BLaER1 treated with 17β-estradiol and CSF1 and Interleukin-3, amounts not matched to agents 10 nM and 100 nM (cell line): ENCODE measurements around the gene DPEP1.

Source experiments
- H3K27ac ChIP-seq, 11 experiments: shearing (Covaris generic); formaldehyde crosslinking; 2 replicates each; pipeline ENCODE4 v1.8.1; 2022
- H3K27me3 ChIP-seq, 11 experiments: shearing (Covaris generic); formaldehyde crosslinking; 2 replicates each; pipeline ENCODE4 v1.8.1; 2022
- H3K36me3 ChIP-seq, 11 experiments: shearing (Covaris generic); formaldehyde crosslinking; 2 replicates each; pipeline ENCODE4 v1.8.1; 2022
- H3K4me1 ChIP-seq, 10 experiments: shearing (Covaris generic); formaldehyde crosslinking; 2 replicates each; pipeline ENCODE4 v1.8.1; 2022
- H3K4me2 ChIP-seq, 11 experiments: shearing (Covaris generic); formaldehyde crosslinking; 2 replicates each; pipeline ENCODE4 v1.8.1; 2022
- H3K4me3 ChIP-seq, 10 experiments: shearing (Covaris generic); formaldehyde crosslinking; 2 replicates each; pipeline ENCODE4 v1.8.1; 2022
- H3K9ac ChIP-seq, 11 experiments: shearing (Covaris generic); formaldehyde crosslinking; 2 replicates each; pipeline ENCODE4 v1.8.1; 2022
- H3K9me3 ChIP-seq, 11 experiments: shearing (Covaris generic); formaldehyde crosslinking; replicated peaks in 1 of 11; 2 replicates each; pipeline ENCODE4 v1.8.1; 2022
- H4K20me1 ChIP-seq, 11 experiments: shearing (Covaris generic); formaldehyde crosslinking; 2 replicates each; pipeline ENCODE4 v1.8.1; 2022
- Cebpa-rat ChIP-seq, 11 experiments: shearing (Covaris generic); IDR thresholded peaks; 2 replicates each; pipeline ENCODE4 v1.8.1; 2022

Gene DPEP1

DNA sequence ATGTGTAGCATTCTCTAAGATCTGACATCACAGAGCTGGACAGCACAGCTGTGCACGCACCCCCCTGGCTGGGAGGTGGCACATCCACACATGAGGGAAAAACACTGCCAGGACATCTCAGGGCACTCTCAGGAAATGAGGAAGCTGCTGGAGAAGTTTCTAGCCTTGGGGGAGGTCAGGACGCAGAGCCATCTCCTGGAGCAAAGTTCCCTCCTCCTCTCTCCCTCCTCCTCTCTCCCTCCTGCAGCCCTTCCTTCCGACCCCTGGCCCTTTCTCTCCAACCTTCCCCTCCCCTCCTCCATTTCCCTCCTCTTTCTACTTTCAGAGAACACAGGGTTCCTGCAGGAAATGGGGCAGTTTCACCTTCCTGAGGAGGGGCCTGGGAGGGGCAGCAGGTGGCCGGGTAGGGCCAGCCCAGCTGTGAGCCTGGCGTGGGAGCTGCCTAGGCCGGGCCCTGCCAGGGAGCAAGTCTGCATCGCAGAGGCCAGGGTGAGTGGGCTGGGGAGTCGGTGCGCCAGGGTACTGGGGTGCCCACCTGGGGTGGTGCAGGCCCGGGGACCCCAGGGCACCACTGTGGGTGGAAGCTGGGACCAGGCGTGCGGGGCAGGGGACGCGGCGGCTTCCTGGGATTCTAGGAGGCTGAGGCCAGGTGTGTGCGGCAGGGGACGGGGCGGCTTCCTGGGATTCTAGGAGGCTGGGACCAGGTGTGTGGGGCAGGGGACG is at the start of gene DPEP1:
DPEP1 (plus strand) TSS at position 412 of the 723 bp plus-strand sequence. CDS start 16,769 bp downstream, outside the sequence.
- Histone ChIP-seq H3K27me3 (peaks cover 0 to 33% (median 0%) of the 10 kb centered on the region in 11 experiments; a peak in 6 of 22 replicates), H3K36me3 (no peaks in the 10 kb centered on the region), H4K20me1 (peaks cover 0 to 7% (median 0%) of the 10 kb centered on the region in 11 experiments; a peak in 3 of 22 replicates)

DNA sequence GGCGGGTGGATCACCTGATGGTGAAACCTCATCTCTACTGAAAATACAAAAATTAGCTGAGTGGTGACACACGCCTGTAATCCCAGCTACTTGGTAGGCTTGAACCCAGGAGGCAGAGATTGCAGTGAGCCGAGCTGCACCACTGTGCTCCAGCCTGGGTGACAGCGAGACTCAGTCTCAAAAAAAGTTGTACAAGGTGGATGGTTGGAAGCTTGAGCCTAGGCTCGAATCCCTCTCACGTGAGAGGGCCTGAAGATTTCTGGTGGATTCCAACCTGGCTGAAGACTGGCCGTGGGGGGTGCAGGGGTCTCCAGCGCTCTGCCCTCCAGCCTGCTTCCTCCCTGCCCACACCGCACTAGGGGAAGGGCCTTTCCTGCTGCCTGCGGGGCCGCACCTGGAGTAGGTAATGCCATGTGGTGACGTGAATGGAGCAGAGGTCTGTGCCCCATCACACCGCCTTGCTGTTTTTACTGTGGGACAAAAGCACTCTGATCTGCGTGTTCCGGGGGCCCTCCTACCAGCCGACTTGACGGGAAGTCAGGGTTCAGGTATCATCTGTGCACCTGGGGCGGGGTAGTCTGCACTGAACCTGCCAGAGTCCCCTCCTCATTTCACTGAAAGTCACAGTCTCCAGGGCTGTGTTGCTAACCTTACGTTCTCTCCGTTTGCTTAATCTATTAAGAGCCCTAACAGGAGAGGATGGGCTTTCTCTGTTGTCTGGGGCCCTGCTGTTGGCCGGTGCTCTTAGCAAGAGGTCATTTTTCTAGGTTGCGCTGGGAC is 48.8 kb upstream of the DPEP1 start:
- TF ChIP-seq Cebpa-rat (IDR thresholded peaks at IDR 0.05), result no peak
- peaks cover 38 to 55% (median 42%) of the 10 kb centered on the region in 11 experiments for H3K36me3 ChIP-seq
- H3K4me2 ChIP-seq, result peak overlapping the region; percentile 92 to 99 (median 97)
- H3K9me3 ChIP-seq, result peaks cover 0 to 8% (median 0%) of the 10 kb centered on the region in 11 experiments; a peak in 2 of 22 replicates
- H3K27me3 ChIP-seq, result no peaks in the 10 kb centered on the region
- peak overlapping the region in 9 of 10 experiments; percentile 11 to 99 (median 96); a peak in 15 of 20 replicates for H3K4me3 ChIP-seq
- peak overlapping the region; percentile 92 to 99 (median 96) for H3K9ac ChIP-seq
- peak overlapping the region in 3 of 11 experiments; percentile 2 to 23 (median 19); a peak in 3 of 22 replicates for H3K27ac ChIP-seq
- H3K4me1 ChIP-seq, result peaks cover 47 to 51% (median 50%) of the 10 kb centered on the region in 10 experiments
- peaks cover 62 to 89% (median 80%) of the 10 kb centered on the region in 11 experiments for H4K20me1 ChIP-seq

More for the DNA sequence above, at the start of gene DPEP1:
- H3K4me3 ChIP-seq, result peak within 1 kb of the TSS in 5 of 10 experiments; percentile 1 to 59 (median 52); a peak in 8 of 20 replicates
- H3K4me1 ChIP-seq, result peaks cover 26 to 100% (median 75%) of the 10 kb centered on the region in 10 experiments
- H3K9ac ChIP-seq, result peak within 1 kb of the TSS in 7 of 11 experiments; percentile 0 to 73 (median 62); a peak in 10 of 22 replicates
- H3K4me2 ChIP-seq, result peak within 1 kb of the TSS; percentile 73 to 98 (median 87)
- H3K27ac ChIP-seq, result peak within 1 kb of the TSS in 7 of 11 experiments; percentile 8 to 71 (median 51); a peak in 10 of 22 replicates
- no peak for TF ChIP-seq Cebpa-rat (IDR thresholded peaks at IDR 0.05)
- H3K9me3 ChIP-seq, result no peaks in the 10 kb centered on the region

DNA sequence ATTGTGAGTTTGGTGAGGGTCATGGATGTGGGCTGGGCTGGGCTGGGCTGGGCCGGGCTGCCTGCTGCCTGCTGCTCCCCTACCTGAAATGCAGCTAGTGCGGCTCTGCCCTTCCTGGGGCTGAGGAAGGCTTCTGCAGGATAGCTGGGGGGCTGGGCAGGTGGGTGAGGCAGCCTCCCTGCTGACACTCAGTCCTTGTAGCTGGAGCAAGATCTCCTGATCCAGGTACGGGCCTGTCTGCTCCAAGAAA is 48.3 kb upstream of the DPEP1 start:
- peak overlapping the region; percentile 44 to 99 (median 96); a peak in 20 of 22 replicates for H3K9ac ChIP-seq
- peak overlapping the region in 4 of 11 experiments; percentile 15 to 44 (median 24); a peak in 6 of 22 replicates for H3K27ac ChIP-seq
- H3K4me2 ChIP-seq, result peak overlapping the region; percentile 92 to 99 (median 97)
- peak overlapping the region in 9 of 10 experiments; percentile 6 to 99 (median 33); a peak in 9 of 20 replicates for H3K4me3 ChIP-seq
- H4K20me1 ChIP-seq, result peaks cover 62 to 89% (median 80%) of the 10 kb centered on the region in 11 experiments
- peaks cover 38 to 55% (median 42%) of the 10 kb centered on the region in 11 experiments for H3K36me3 ChIP-seq
- peaks cover 45 to 50% (median 47%) of the 10 kb centered on the region in 10 experiments for H3K4me1 ChIP-seq
- H3K9me3 ChIP-seq, result peaks cover 0 to 8% (median 0%) of the 10 kb centered on the region in 11 experiments; a peak in 2 of 22 replicates
- no peak for TF ChIP-seq Cebpa-rat (IDR thresholded peaks at IDR 0.05)
- no peaks in the 10 kb centered on the region for H3K27me3 ChIP-seq

DNA sequence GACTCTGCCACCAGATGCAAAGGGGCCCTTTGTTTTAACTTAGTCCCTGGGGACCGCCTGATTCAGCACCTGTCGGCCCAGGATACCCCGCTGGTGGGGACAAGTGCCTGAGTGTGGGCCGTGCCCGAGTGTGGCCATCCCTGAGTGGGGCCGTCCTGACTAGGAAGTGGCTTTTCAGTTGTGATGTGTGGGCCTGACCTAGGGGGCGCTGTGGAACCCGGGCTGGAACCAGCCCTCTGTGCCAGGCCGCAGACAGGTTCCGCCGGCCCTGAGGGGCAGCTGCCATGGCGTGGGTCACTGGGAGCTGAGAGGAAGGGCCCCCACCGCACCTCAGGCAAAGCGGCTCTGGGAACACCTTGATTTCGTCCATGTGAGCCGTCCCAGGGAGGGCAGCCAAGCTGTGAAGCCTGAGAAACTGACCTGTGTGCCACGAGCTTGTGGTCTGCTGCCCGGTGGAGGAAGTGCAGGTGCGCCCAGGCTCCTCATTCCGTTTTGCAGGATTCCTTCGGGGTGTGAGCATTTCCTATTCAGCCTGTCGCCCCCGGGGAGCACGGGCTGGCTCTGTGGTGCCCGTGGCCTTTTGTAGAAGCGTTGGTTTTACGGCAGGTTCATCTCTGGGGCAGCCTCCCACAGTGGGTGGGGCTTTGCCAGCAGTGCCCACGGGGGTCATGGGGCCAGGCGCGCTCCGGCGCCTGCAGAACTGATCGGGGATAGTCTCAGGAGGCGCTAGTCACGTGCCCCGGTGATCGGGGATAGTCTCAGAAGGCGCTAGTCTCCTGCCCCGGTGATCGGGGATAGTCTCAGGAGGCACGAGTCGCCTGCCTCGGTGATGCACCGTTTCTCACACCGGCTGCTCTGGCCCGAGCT is 47.7 kb upstream of the DPEP1 start:
- H3K9me3 ChIP-seq, result peaks cover 0 to 8% (median 0%) of the 10 kb centered on the region in 11 experiments; a peak in 2 of 22 replicates
- H3K36me3 ChIP-seq, result peaks cover 38 to 55% (median 42%) of the 10 kb centered on the region in 11 experiments
- peak overlapping the region in 9 of 10 experiments; percentile 6 to 99 (median 33); a peak in 10 of 20 replicates for H3K4me3 ChIP-seq
- H3K9ac ChIP-seq, result peak overlapping the region; percentile 18 to 99 (median 94); a peak in 21 of 22 replicates
- peak overlapping the region; percentile 92 to 99 (median 97) for H3K4me2 ChIP-seq
- no peak for TF ChIP-seq Cebpa-rat (IDR thresholded peaks at IDR 0.05)
- no peaks in the 10 kb centered on the region for H3K27me3 ChIP-seq
- H4K20me1 ChIP-seq, result peaks cover 61 to 88% (median 79%) of the 10 kb centered on the region in 11 experiments
- H3K4me1 ChIP-seq, result peaks cover 45 to 50% (median 47%) of the 10 kb centered on the region in 10 experiments
- H3K27ac ChIP-seq, result peak overlapping the region in 4 of 11 experiments; percentile 15 to 44 (median 24); a peak in 7 of 22 replicates

DNA sequence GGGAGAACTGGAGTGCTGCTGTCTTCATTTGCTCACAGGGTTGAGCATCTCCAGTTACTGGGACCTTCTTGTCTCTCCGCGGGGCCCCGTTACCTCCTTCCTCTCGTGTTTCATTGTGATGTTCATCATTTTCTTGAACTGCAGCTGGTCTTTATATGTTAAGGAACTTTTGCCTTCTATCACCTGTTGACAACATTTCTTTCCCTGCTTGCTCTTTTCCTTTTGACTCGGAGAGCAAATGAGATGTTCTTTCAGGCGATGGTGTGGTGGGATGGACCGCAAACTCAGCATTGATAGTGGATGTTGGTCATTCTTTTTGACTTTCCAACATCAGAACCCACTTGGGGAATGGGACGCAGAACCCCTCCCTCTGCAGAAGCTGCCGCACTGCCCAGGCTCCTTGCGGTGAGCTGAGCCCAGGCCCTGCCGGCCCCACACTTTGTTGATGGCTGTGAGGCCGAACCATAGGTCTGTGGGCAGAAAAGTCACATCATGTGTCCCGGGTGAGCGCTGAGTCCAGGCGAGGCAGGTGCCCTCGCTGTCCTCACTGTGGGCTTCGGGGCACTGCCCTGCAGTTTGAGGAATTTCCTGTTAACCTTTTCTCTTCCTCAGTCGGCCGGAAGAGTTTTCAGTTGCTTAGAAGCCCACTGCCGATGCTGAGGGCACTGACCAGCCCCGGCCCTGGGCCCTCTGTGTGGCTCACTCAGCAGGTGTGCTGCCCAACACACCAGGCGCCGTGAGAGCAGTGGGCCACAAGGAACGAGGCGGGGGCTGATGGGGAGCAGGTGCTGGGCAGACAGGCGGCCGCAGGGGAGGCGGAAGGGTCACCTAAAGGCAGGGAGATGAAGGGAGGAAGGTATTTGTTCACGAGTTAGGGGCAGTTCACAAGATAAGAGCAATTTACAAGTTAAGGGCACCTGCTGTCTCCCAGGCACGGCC is 45.5 kb upstream of the DPEP1 start:
- Histone ChIP-seq H3K4me1 (peaks cover 49 to 55% (median 52%) of the 10 kb centered on the region in 10 experiments), H3K9ac (no peak overlapping the region), H3K4me2 (no peak overlapping the region), H3K36me3 (peaks cover 20 to 35% (median 22%) of the 10 kb centered on the region in 11 experiments), H3K27ac (no peak overlapping the region), H4K20me1 (peaks cover 39 to 66% (median 57%) of the 10 kb centered on the region in 11 experiments), H3K9me3 (no peaks in the 10 kb centered on the region), H3K4me3 (no peak overlapping the region), H3K27me3 (no peaks in the 10 kb centered on the region)
- no peak for TF ChIP-seq Cebpa-rat (IDR thresholded peaks at IDR 0.05)

DNA sequence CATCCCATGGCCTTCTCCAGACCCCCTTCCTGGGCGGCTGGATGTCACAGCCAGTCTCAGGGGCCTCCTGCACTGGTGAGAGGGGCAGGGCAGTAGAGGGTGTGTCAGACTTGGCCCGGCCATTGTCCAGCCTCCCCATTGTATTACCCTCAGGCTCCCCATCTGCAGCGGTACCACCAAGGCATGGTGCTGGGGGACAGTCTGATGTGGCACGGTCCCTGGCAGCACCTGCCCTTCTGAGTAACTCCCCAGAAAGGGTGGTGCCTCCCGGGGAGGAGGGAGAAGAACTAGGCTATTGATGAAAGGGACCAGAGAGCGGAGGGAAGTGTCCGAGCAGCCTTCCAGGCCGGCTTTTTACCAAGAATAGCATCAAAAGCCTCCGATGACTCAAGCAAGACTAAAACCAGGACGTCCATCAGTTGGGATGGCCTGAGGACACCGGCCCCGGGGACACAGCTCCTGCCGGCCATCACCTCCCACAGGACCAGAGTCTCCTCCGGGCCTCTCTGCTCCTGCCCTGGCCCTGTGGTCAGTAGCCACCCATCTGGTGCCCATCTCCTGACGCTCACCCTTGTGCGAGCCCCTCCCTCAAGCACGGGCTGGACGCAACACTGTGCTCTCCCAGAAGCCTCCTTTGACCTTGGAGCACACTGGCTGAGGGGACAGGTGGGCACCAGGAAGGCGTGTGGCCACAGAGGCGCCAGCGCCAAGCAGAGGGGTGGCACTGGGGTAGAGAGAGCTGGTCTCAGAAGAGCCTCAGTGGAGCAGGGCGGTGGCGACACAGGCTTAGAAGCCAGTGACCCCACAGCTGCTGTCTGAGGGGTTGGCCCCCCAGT is 43.7 kb upstream of the DPEP1 start:
- no peaks in the 10 kb centered on the region for H3K27me3 ChIP-seq
- H3K36me3 ChIP-seq, result peaks cover 2 to 17% (median 4%) of the 10 kb centered on the region in 11 experiments; a peak in 21 of 22 replicates
- no peak overlapping the region for H3K27ac ChIP-seq
- H3K4me2 ChIP-seq, result no peak overlapping the region
- peaks cover 47 to 55% (median 52%) of the 10 kb centered on the region in 10 experiments for H3K4me1 ChIP-seq
- no peaks in the 10 kb centered on the region for H3K9me3 ChIP-seq
- no peak overlapping the region for H3K9ac ChIP-seq
- no peak overlapping the region for H3K4me3 ChIP-seq
- peaks cover 21 to 48% (median 39%) of the 10 kb centered on the region in 11 experiments for H4K20me1 ChIP-seq
- TF ChIP-seq Cebpa-rat (IDR thresholded peaks at IDR 0.05), result no peak
